ENCODE measurements around the gene MAP3K5. TPM values are rescaled to one million over a fixed set of nuclear protein-coding genes. Genes with fewer than 3 reads are reported as not detected.

MAP3K5 gene
- total and polyA plus RNA-seq, 2 donors (not counting 3 experiments of a cell fraction or from before 2014, with no cell fraction given): 1.5 to 7.0 TPM

DNA sequence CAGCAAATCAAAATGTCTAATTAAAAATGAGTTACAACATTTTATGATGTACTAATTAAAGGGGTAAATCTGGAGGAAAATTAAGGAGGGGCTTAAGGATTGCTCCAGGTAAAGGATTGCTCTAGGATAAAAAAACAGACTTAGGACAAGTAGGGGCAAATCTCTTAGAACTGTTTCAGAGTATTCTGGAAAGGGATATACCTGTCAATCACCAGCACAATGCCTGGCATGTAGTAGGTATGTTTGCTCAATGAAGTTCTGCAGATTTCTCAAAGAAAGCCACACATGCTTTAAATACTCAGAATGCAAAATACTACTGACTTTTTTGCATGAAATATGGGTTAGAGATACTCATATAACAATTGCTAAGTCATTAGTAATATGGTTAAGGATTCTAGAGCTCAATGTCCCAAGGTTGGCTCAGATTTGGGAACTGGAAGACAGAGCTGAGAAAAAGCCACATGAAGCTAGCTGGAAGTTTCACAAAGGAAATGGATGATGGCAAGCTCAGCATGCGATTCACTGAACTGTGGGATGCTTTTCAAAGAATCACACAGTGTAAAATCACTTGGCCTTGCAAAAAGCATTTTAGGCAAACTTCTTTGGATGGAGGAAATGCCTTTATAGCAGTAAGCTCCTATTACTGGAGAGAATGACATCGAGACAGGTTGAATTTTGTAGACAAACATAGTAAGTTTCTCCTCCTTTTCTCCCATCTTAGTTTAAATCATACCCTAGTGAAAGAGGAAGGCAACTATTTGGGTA lies 72.8 kb downstream of the MAP3K5 start:
- Histone ChIP-seq H4K20me1 (replicated peaks; ENCODE audit: control insufficient read depth, extremely low read depth, insufficient read depth, low read length) (no peaks in the 10 kb centered on the region), H3K4me2 (ENCODE audit: insufficient read depth, low read length) (no peak overlapping the region), H3K36me3 (ENCODE audit: control insufficient read depth in 2 of 2, extremely low read depth in 1 of 2, insufficient read depth in 2 of 2, low read length in 2 of 2) (no peaks in the 10 kb centered on the region), H3K4me3 (replicated peaks in 1 of 3; ENCODE audit: insufficient read depth in 1 of 3, low read depth in 1 of 3, low read length in 3 of 3) (no peak overlapping the region), H2AFZ (ENCODE audit: low read depth, low read length) (no peak overlapping the region), H3K4me1 (ENCODE audit: control insufficient read depth, extremely low read depth, insufficient read depth, low read length) (peaks cover 28% of the 10 kb centered on the region), H3K27me3 (ENCODE audit: control insufficient read depth in 2 of 2, insufficient read depth in 2 of 2, low read length in 2 of 2) (no peaks in the 10 kb centered on the region), H3K9ac (replicated peaks; ENCODE audit: extremely low read depth, insufficient read depth, low read length) (no peak overlapping the region), H3K79me2 (ENCODE audit: control insufficient read depth, insufficient read depth, low read length) (no peaks in the 10 kb centered on the region), H3K9me3 (replicated peaks; ENCODE audit: control insufficient read depth, insufficient read depth, low read length) (no peaks in the 10 kb centered on the region), H3K27ac (ENCODE audit: insufficient read depth, low read depth, low read length) (no peak overlapping the region), H3K9me1 (replicated peaks; ENCODE audit: control insufficient read depth, extremely low read depth, insufficient read depth, low read length) (no peaks in the 10 kb centered on the region)
- dilution Hi-C loops (cut with MboI; ENCODE audit: extremely low pct_ligation_motif_present, low sequenced_read_pairs): no loop called here
- FAIRE-seq: no peak
- DNase-seq (ENCODE audit: low read depth, low spot score): no peak
- CTCF ChIA-PET: interaction anchor here (1.1 to 5.0 kb wide), 6 partner anchors 18 to 75 kb away, joined by 3 to 62 read pairs (median 4); partner anchors contain the start of gene MAP3K5
- no TSS peak for BruUV-seq (replicated peaks)
- TF ChIP-seq CTCF (IDR thresholded peaks at IDR 0.05; ENCODE audit: extremely low read depth in 1 of 2, insufficient read depth in 1 of 2, low read depth in 1 of 2, low read length in 2 of 2) (no peak), POLR2A (IDR thresholded peaks at IDR 0.05; ENCODE audit: low read depth, low read length) (no peak), JUN (IDR thresholded peaks at IDR 0.05; ENCODE audit: borderline replicate concordance, insufficient read depth, insufficient read length, low read depth) (no peak), MYC (IDR thresholded peaks at IDR 0.05; ENCODE audit: low read depth, low read length) (no peak), EZH2 (IDR thresholded peaks at IDR 0.05; ENCODE audit: borderline replicate concordance, low read depth, low read length, severe bottlenecking) (no peak), GATA2 (IDR thresholded peaks at IDR 0.05; ENCODE audit: insufficient read depth, insufficient read length, low read depth, low read length) (no peak), POLR2AphosphoS5 (IDR thresholded peaks at IDR 0.05; ENCODE audit: insufficient read depth, low read depth, low read length) (no peak), FOS (IDR thresholded peaks at IDR 0.05; ENCODE audit: borderline replicate concordance, insufficient read depth, low read length) (no peak)
- TF ChIP-seq, protein P1, sequence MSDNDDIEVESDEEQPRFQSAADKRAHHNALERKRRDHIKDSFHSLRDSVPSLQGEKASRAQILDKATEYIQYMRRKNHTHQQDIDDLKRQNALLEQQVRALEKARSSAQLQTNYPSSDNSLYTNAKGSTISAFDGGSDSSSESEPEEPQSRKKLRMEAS (IDR thresholded peaks at IDR 0.05; ENCODE audit: insufficient read depth, insufficient read length): no peak
- POLR2A ChIA-PET: no interaction called here
- intact Hi-C loops (cut with micrococcal nuclease): no loop called here

Measured in endothelial cell of umbilical vein (primary cell).